ENCODE measurements around the gene LY6G6F. TPM values are rescaled to one million over a fixed set of nuclear protein-coding genes. Genes with fewer than 3 reads are reported as not detected.

LY6G6F gene
- total RNA-seq, result not detected
- long read RNA-seq, result 0 reads

DNA sequence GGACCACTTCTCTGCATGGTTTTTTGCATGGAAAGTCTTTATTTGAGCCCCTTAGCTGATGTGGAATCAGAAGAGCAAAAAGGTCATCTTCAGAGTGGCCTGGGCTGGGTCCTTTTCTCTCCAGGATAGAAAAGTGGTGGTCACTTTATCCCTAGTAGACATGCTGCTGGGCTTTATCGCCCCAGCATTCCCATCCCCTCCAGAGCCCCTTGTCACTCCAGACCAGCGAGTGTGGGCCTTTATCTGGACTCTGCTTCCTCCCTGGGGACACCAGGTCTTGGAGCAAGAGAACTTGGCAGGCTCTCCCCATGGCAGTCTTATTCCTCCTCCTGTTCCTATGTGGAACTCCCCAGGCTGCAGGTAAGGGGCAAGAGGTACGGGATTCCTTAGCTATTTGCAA, at the start of gene LY6G6F:
Gene LY6G6F, plus strand, starts transcription at position 268 of the 400 bp plus-strand sequence. Its CDS starts 41 bp downstream, at position 309.
- ATAC-seq (no peak), DNase-seq (no peak)
- intact Hi-C loops (cut with DNase I), result no loop called here

DNA sequence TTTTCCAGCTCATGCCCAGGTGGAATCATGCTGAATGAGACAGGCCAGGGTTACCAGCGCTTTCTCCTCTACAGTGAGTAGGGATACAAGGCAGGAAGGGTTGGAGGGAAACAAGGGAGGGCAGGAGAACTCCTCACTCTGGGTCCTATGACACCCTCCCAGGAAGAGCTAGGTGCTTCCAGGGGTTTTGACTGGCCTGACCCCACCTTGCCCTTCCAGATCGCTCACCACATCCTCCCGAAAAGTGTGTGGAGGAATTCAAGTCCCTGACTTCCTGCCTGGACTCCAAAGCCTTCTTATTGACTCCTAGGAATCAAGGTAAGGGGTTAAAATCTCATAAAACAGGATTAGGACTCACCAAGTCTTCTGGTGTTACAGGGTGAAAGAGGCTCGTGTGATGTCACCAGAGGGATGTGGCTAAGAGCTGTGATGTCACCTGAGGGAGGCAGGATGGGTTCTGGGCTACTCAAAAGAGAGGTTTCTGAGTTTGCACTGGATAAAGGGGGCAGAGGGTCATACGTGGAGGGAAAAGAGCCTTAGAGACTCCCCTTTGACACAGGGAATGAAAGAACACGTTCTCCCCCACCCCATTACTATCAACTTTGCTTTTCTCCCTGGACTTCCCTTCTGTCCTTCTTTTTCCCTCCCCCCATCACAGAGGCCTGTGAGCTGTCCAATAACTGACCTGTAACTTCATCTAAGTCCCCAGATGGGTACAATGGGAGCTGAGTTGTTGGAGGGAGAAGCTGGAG, 49.1 kb upstream of the LY6G6F start:
- ATAC-seq, result no peak
- DNase-seq, result no peak
- intact Hi-C loops (cut with DNase I), result no loop called here

DNA sequence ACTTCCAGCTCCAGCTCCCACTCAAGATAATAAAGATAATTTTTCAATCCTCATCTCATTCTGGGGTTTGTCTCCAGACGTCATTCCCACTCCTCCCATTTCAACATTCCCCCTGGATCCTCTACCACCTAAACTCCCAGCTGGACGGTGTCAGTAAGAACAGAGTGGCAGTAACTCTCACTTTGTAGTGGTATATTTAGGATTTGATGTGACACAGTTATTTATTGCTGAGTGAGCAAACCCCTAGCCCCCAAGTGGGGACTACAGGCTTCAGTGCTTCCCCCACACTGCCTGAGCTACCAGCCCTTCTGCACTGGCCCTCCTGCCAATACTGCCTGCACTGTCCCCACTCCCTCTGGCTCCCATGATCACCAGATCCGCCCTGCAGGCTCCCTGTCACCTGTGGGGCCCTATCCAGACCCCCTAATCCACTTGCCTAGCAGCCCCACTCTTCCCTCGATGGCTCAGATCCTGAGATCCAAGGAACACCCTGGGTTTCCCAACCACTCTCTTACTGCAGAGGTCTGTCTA, 48.4 kb upstream of the LY6G6F start:
- intact Hi-C loops (cut with DNase I), result no loop called here
- DNase-seq (no peak), ATAC-seq (no peak)

GRCh38 chr6:31658983-31659648, 47.5 kb upstream of the LY6G6F start:
- DNase-seq, result no peak
- no peak for ATAC-seq
- intact Hi-C loops (cut with DNase I), result no loop called here

DNA sequence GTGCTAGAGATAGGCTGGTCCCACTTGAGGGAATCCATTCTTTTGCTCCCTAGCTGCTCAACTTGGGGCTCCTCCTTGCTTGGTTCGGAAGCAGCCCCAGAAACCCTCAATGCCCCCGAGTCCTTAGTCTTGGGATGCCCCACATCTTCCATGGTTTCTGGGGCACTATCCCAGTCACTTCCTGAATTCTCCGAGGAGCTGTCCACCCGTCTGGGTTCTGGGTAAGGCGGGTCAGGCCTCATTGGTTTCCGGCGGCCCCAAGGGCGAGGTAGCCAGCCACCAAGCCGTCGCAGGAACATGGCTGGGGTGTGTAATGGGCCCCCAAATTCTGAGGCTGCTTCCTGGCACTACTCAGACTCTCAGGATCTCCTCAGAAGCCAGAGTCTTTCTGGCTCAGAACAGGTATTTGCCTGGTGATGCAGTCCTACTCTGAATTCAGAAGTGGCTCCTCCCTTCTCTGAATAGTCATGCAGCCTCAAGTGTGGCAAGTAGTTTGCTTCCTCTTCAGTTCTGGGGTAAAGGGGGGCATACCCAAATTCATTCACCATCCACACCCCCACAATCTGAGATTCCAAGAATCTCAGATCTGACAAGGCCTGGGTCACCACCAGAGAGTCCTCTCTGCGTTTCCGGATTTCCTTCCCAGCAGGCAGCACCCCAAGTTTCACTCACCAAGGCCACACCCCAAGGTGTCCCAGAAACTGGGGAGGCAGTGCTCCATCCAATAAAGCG, 46.9 kb upstream of the LY6G6F start:
- ATAC-seq (peak in 1 of 2 donors; percentile 4), DNase-seq (no peak)
- intact Hi-C loops (cut with DNase I), result no loop called here

DNA sequence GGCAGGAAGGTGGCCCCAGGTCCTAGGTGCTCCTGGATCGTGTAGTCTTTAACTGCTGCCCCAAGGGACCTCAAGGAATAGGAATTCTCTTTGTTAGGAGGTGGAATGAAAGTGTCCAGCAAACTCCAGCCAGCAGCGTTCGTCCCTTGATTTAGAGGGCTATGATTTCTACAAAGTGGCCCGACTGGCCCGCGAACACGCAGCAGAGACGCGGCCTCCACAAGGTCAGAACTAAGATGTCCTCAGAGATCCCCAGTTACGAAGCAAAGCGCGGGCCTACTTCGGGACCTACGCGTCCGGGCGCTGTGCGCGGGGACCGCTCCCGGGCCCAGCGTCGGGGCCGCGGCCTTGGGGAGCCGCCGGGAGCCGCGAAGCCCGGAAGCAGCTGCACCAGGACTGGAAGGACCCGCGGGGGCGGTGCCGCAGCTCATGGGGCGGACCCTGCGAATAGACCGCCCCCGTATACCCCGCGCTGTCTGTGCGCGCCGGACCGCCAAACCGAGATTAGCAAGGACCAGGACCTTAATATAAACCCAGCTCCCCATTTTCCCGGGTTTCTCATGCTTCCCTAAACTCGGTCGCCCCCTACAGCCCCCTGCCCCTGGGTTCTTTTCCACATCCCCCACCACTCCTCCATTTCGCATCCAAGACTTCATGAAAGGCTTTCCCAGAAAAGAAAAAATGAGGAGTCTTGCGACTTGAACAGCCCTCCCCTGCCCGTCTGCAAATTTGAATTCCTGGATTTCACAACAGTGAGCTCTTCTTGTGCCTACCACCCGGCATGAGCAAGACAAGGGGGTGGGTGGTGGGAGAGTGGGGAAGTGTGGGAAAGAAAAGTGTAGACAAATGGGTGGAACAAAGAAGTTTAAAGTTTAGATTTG, 46.0 kb upstream of the LY6G6F start, which contains the start of gene C6orf47:
Gene C6orf47, minus strand, starts transcription at position 398 of the 881 bp plus-strand sequence. CDS start 831 bp downstream, outside the sequence.
- intact Hi-C loops (cut with DNase I), result no loop called here
- DNase-seq, result peak; percentile 93
- ATAC-seq, result peak; percentile 86

DNA sequence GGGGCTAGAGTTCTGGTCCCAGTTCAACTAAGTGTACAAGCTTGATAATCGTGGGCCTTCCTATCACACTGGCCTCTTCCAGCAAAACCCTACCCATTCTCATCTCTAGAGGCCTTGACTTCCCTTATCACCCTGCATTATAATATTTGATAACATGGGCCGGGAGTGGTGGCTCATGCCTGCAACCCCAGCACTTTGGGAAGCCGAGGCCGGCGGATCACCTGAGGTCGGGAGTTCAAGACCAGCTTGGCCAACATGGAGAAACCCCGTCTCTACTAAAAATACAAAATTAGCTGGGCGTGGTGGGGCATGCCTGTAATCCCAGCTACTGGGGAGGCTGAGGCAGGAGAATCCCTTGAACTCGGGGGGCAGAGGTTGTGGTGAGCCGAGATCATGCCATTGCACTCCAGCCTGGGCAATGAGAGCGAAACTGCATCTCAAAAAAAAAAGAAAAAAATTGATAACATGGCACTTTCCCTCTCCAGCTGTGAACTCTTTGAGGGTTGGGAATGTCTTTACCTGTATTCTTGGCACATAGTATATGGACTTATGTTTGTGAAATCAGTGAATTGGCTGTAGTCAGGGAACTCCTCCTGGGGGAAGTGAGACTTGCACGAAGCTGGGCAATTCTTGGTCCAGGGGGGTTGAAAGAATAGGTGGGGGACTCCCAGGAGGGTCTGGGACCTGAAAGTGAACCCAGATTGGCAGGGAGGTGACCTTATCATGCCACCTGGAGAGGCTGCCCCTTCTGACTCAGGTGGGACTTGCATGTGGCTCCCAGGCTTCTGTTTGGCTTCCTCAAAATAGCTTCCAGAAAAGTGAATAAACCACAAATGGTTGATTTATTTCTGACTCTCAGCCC, 45.2 kb upstream of the LY6G6F start:
- no peak for ATAC-seq
- DNase-seq, result no peak
- intact Hi-C loops (cut with DNase I), result no loop called here

DNA sequence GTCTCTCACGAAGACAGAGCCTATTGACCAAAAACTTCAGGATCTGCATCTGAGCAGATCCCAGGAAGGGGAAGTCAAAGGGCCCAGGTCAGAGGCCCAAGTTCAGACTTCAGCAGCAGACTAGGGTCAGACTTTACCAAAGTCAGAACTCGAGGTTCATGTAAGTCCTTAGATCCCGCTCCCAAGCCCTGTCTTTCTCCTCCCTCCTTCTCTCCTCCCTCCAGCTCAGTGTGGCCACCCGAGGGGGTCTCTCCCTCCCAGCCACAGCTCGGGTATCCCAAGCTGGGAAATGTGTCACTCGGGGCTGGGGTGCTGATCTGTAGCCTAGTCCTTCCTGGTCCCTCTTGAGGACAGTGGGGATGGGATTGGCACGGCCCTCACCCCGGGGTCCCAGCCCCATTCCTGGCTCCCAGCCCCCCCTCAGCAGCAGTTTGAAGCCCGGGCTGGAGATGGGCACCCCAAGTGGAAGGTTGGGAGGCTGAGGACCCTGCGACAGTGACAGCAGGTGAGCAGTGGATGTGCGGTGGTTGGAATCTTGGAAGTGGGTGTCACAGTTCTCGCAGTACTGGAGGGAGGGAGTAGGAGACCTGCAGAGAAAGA, 44.4 kb upstream of the LY6G6F start:
- DNase-seq, result no peak
- ATAC-seq, result no peak
- intact Hi-C loops (cut with DNase I), result no loop called here

GRCh38 chr6:31663126-31663960, 43.3 kb upstream of the LY6G6F start:
- intact Hi-C loops (cut with DNase I), result no loop called here
- DNase-seq (no peak), ATAC-seq (no peak)

GRCh38 chr6:31663961-31664789, 42.5 kb upstream of the LY6G6F start:
- ATAC-seq (peak in 1 of 2 donors; percentile 9), DNase-seq (peak; percentile 64)
- intact Hi-C loops (cut with DNase I), result no loop called here

- ATAC-seq (peak; percentile 64 to 67), DNase-seq (peak; percentile 92)
- intact Hi-C loops (cut with DNase I), result no loop called here
These were observed 41.7 kb upstream of the LY6G6F start, which contains the start of gene GPANK1 for GRCh38 chr6:31664790-31665500. Gene GPANK1, minus strand, starts transcription at chr6:31664997. Its CDS starts 519 bp downstream, at chr6:31664478.

GRCh38 chr6:31665501-31666336, 40.9 kb upstream of the LY6G6F start, which contains the start of gene CSNK2B:
Gene CSNK2B, plus strand, starts transcription at chr6:31666080. Its CDS starts 752 bp downstream, at chr6:31666832.
- ATAC-seq, result peak; percentile 91 to 93
- peak; percentile 99 for DNase-seq
- intact Hi-C loops (cut with DNase I), result no loop called here

- DNase-seq (no peak), ATAC-seq (no peak)
- intact Hi-C loops (cut with DNase I), result no loop called here
These were observed 40.2 kb upstream of the LY6G6F start for GRCh38 chr6:31666337-31666965.
